Measurements from ENCODE around the gene LYPD6. TPM values are rescaled to one million over a fixed set of nuclear protein-coding genes. Genes with fewer than 3 reads are reported as not detected.
"Not testable (repeated sequence)": the region's sequence is repeated elsewhere in the genome, so short reads cannot be mapped to it uniquely, and the experiment has no call there.

LYPD6 gene
- polyA plus RNA-seq, 3 donors = 15.9 to 18.8 (median 17.0) TPM

DNA sequence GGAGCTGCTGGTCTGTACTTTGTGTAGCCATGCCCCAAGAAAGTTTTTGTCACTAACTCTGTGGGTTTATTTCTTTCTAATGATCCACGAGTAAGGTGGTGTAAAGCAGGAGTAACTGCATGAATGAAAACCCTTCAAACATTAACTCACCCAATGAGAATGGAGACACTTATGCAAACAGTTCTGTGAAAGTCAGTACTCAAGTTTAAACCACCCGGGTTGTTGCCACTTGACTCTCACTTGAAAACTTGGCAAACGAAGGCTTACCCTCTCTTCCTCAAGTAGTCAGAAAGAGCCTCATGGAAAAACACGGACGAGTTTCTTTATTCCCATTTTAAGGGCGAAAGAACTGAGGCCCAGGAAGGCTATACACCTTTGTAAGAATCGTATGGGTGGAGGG is 139.7 kb downstream of the LYPD6 start:
- DNase-seq (ENCODE audit: extremely low read depth in 1 of 11, low read depth in 9 of 11, low spot score in 4 of 11) = no peak

DNA sequence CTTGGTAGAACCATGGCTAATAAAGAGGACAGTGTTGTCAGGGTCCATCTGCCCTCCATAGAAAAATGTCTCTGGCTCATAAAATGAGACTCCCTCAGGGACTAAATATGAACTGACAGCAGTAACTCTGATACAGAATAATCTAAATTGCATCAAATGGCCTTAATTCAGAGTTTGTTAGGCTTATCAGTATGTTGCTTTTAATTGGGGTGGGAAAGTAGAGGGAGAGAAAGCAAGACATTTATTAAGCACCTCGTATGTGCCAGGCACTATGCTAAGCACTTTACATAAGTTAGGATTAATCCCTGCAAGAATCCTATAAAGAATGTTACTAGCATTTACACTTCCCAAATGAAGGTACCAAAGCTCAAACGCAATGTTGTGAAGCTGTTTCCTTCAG is 142.0 kb downstream of the LYPD6 start:
- no peak for DNase-seq (ENCODE audit: extremely low read depth in 1 of 11, low read depth in 9 of 11, low spot score in 4 of 11)

DNA sequence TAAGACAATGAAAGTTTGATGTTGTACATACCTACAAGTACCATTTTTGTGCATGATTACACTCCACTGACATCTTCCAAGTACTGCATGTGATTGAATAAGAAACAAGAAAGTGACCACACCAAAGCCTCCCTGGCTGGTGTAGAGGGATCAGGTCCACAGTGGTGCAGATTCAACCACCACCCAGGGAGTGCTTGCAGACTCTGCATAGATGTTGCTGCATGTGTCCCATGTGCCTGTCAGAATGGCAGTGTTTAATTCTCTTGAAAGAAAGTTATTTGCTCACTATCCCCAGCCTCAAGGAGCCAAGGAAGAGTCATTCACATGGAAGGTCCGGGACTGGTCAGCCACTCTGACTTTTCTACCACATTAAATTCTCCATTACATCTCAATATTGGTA is 142.7 kb downstream of the LYPD6 start:
- no peak for DNase-seq (ENCODE audit: extremely low read depth in 1 of 11, low read depth in 9 of 11, low spot score in 4 of 11)

GRCh38 chr2:149473521-149473920 is 143.1 kb downstream of the LYPD6 start:
- no peak for DNase-seq (ENCODE audit: extremely low read depth in 1 of 11, low read depth in 9 of 11, low spot score in 4 of 11)

DNA sequence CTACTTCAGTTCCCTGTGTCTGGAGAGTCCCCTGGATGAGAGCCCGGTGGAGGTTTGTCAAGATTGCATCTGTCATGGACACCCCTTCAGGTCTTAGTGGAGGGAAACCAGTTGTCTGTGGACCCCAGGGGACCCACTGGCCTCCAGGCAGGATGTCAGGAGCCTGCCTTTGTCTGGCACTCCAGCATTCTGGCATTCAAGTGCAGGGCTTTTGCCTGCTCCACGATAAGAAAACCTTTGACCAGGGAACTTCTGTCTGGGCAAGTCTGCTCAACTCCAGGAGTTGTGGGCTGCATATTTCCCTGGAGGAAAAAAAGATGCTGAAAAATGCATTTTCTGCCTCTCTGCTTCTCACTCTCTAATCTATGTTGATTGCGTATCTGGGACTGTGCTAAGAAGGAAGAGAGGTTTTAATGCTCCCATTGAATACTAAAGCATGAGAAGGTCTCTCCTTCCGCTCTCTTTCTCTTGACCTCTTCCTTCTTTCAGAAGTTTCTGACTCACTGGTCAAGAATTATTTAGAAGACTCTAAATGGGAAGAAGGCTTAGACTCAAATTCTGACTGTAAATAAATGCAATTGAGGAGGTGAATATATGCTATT is 152.7 kb downstream of the LYPD6 start:
- DNase-seq (ENCODE audit: extremely low read depth in 1 of 11, low read depth in 9 of 11, low spot score in 4 of 11) = no peak

GRCh38 chr2:149486664-149487063 is 156.3 kb downstream of the LYPD6 start:
- DNase-seq (ENCODE audit: extremely low read depth in 1 of 11, low read depth in 9 of 11, low spot score in 4 of 11) = no peak

GRCh38 chr2:149487189-149487588 is 156.8 kb downstream of the LYPD6 start:
- no peak for DNase-seq (ENCODE audit: extremely low read depth in 1 of 11, low read depth in 9 of 11, low spot score in 4 of 11)

DNA sequence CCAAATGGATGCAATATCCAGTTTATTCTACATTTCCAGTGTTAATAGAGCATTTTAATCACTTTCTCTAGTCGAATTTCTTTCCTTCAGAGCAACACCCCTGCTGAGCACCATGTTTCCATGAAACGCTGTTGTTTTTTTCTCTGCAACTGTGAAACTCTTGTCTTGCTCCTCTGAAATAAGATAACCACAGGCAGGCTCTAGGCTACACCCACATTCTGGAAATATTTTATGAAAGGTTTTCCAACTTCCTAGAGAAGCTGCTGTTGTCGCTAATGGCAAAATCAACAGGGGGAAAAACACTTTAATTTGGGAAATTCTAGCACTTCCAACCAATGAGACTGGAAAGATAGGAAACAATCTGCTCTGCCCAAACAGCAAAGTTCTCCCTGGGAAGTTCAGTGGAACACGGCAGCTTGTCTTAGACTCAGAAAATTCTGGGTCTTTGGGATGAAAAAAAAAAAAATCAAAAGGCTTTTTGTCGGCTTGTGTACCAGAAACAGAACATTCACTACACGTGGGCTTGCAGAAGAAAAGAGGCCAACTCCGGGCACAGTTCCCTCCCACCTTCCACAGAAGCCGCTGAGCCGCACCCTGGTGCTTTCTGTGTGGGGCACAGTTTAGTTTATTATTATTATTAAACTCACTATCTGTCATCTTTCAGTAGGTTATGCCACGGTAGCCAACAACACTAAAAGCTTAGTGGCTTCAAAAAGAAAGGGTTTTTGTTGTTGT is 158.5 kb downstream of the LYPD6 start:
- DNase-seq (ENCODE audit: extremely low read depth in 1 of 11, low read depth in 9 of 11, low spot score in 4 of 11) = no peak

- DNase-seq (ENCODE audit: extremely low read depth in 1 of 11, low read depth in 9 of 11, low spot score in 4 of 11) = no peak
These were observed 159.1 kb downstream of the LYPD6 start for GRCh38 chr2:149489452-149489851.

- no peak for DNase-seq (ENCODE audit: extremely low read depth in 1 of 11, low read depth in 9 of 11, low spot score in 4 of 11)
These were observed 159.9 kb downstream of the LYPD6 start for GRCh38 chr2:149490296-149490695.

- DNase-seq (ENCODE audit: extremely low read depth in 1 of 11, low read depth in 9 of 11, low spot score in 4 of 11) = no peak
These were observed 162.5 kb downstream of the LYPD6 start for GRCh38 chr2:149492923-149493322.

- not testable (repeated sequence) for DNase-seq (ENCODE audit: extremely low read depth in 1 of 11, low read depth in 9 of 11, low spot score in 4 of 11)
These were observed 168.8 kb downstream of the LYPD6 start for GRCh38 chr2:149499204-149499603.

DNA sequence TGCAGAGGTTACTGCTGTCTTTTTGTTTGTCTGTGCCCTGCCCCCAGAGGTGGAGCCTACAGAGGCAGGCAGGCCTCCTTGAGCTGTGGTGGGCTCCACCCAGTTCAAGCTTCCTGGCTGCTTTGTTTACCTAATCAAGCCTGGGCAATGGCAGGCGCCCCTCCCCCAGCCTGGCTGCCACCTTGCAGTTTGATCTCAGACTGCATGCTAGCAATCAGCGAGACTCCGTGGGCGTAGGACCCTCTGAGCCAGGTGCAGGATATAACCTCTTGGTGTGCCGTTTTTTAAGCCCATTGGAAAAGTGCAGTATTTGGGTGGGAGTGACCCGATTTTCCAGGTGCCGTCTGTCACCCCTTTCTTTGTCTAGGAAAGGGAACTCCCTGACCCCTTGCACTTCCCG is 176.4 kb downstream of the LYPD6 start:
- DNase-seq (ENCODE audit: extremely low read depth in 1 of 11, low read depth in 9 of 11, low spot score in 4 of 11) = not testable (repeated sequence)

DNA sequence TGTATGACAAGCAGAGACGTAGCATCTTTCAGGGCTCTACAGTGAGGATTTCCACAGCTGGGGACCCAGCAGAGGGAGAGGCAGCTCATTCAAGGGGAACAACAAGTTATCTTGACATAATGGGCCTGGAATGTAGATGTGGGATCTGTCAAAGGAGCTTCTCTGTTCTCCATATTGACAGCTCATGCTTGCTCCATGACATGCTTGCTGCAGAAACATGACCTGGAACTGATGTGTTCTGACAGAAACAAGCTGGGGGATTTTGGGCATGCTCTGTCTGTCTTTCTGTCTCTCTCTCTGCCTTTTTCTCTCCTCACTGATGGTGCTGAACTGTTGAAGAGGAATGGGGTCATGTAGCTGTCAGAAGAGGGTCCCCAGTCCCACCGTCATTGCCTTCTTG is 177.6 kb downstream of the LYPD6 start:
- DNase-seq (ENCODE audit: extremely low read depth in 1 of 11, low read depth in 9 of 11, low spot score in 4 of 11) = no peak

- no peak for DNase-seq (ENCODE audit: extremely low read depth in 1 of 11, low read depth in 9 of 11, low spot score in 4 of 11)
These were observed 183.1 kb downstream of the LYPD6 start for GRCh38 chr2:149513461-149513860.

Data from renal cortex interstitium (tissue), 11 donors.